Heart right ventricle (tissue), 16 donors: ENCODE results near the gene MXI1. TPM values are rescaled to one million over a fixed set of nuclear protein-coding genes. Genes with fewer than 3 reads are reported as not detected.

Source experiments
- ATAC-seq, 8 donors: fragments of 200-7000 bp; cut with Tn5 transposase; one replicate each; pipeline ENCODE4 v1.9.1; 2020; ENCODE audit warnings: mild to moderate bottlenecking in 8 of 8, moderate library complexity in 8 of 8, moderate number of reproducible peaks in 1 of 8
- DNase-seq, 2 donors: peaks; one replicate each; pipeline ENCODE4 v3.0.0-alpha.2; 2020
- H3K27ac ChIP-seq, 10 donors: fragments of 200-600 bp; sonication (generic) in 2 of 10; one replicate each; pipeline versions ENCODE4 v1.5.0 to v1.8.0; 2020 to 2022; ENCODE audit warnings: mild to moderate bottlenecking in 3 of 10
- H3K27me3 ChIP-seq, 7 donors: fragments of 200-600 bp; one replicate each; pipeline ENCODE4 v1.8.0; 2021 to 2022; ENCODE audit warnings: mild to moderate bottlenecking in 2 of 7
- H3K36me3 ChIP-seq, 9 donors: fragments of 200-600 bp; sonication (generic) in 1 of 9; one replicate each; pipeline versions ENCODE4 v1.5.0 to v1.8.0; 2020 to 2022; ENCODE audit warnings: mild to moderate bottlenecking in 2 of 9
- H3K4me1 ChIP-seq, 9 donors: fragments of 200-600 bp; sonication (generic) in 1 of 9; one replicate each; pipeline versions ENCODE4 v1.5.0 to v1.8.0; 2020 to 2022; ENCODE audit warnings: mild to moderate bottlenecking in 4 of 9
- H3K4me3 ChIP-seq, 10 donors: fragments of 200-600 bp; sonication (generic) in 2 of 10; one replicate each; pipeline versions ENCODE4 v1.5.0 to v1.8.0; 2020 to 2022; ENCODE audit warnings: mild to moderate bottlenecking in 7 of 10, moderate library complexity in 2 of 10
- H3K9me3 ChIP-seq, 11 donors: fragments of 200-600 bp in 10 of 11; sonication (generic) in 2 of 11; one replicate each; pipeline versions ENCODE4 v1.5.0 to v1.8.0; 2013 to 2022; ENCODE audit warnings: mild to moderate bottlenecking in 2 of 11, control low read depth in 1 of 11, moderate library complexity in 1 of 11
- WGBS, 2 donors: extraction: QIAGEN DNeasy Blood & Tissue Kit; methylation state at CpG; one replicate each; pipeline ENCODE4 v1.1.7; 2013; ENCODE audit warnings: inconsistent platforms in 1 of 2; 5-methylcytosine and 5-hydroxymethylcytosine counted together
- intact Hi-C, 10 donors: fragments of 100-400 bp; cut with DNase I; formaldehyde crosslinking; loops; one replicate each; pipeline versions ENCODE4 v1.11.1 to v1.14.2; 2022
- polyA plus RNA-seq, 2 donors: library from polyadenylated mRNA; stranded (reverse); fragments of 200-250 nt; gene quantifications; one replicate each; pipeline ENCODE4 v1.2.3, GENCODE V29; 2013
- total RNA-seq, 10 donors: library from RNA; stranded (reverse); fragmentation: NEBNext Ultra II Directional in 3 of 10; extraction: Animal tissue kit (Norgen Biotek cat#: 25700) in 3 of 10; gene quantifications; one replicate each; pipeline versions ENCODE4 v1.2.1 to v1.2.4, GENCODE V29; 2021 to 2023
- TF ChIP-seq, protein P1 (sequence below), 9 donors: fragments of 200-600 bp; sonication (generic) in 2 of 9; IDR thresholded peaks; one replicate each; pipeline versions ENCODE4 v1.5.0 to v1.8.0; 2021 to 2022; ENCODE audit warnings: antibody characterized with exemption in 9 of 9, mild to moderate bottlenecking in 5 of 9, moderate library complexity in 1 of 9
- donor health status: Arrhythmogenic right ventricular cardiomyopathy.
- donor health status: ischemic (EF 13 %, LVEDD 7.1; RV severe dilation, severe dysfunction).
- donor health status: healthy with polysubstance abuse.
- donor health status: DM: no; HTN: yes; CAD: no.
- donor health status: DM: no; HTN: no; CAD: no.
- donor health status: ischemic (EF 25% LVEDD 6.9; RV normal size, moderate dysfunction).
- donor health status: ischemic (EF 25% LVEDD 5.7; RV mildly dilated, moderate dysfunction).
- donor health status: healthy.
- donor health status: DM: yes; HTN: yes; CAD: no.
- donor health status: Ischemic cardiomyopathy.
- donor health status: ischemic (EF 35%, LVEDD 5.7; RV mildly dilated, moderate dysfunction).
- donor health status: nonischemic (EF 11% LVEDD 7.7; RV severe dilation, severe dysfunction).
- donor health status: DM: yes; HTN: yes; CAD: no.
- donor health status: PGD.
- donor health status: ischemic (EF 29% LVEDD 5.4; RV normal size, mild dysfunction).
- donor health status: nonischemic (EF 23%, LVEDD 6.1; RV moderate dilation, normal function).

Gene MXI1
- total and polyA plus RNA-seq, 12 donors, result 27.3 to 100 (median 61.3) TPM

DNA sequence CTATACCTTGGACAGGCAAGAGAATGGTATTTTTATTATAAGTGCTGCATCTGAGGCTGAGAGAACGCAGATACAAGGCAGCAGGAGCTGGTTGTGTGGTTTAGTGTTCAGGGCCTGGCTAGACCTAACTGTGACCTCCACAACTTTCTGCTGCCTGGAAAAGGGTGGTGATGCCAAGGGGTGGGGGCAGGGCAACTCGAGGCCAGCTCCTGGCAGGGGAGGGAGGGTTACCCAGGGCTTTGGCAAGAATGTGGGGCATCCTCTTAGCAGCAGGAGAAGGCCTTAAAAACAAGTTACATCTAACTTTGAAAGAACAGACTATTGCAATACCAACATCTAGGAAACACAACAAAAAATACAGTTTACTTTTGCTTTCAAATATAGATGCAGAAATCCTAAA is 13.0 kb downstream of the MXI1 start:
- Histone ChIP-seq H3K4me3 (no peak overlapping the region), H3K9me3 (no peaks in the 10 kb centered on the region), H3K27me3 (no peaks in the 10 kb centered on the region), H3K27ac (peak overlapping the region in 9 of 10 donors; percentile 80 to 91 (median 85)), H3K36me3 (no peaks in the 10 kb centered on the region), H3K4me1 (peaks cover 18 to 87% (median 67%) of the 10 kb centered on the region in 9 donors)
- WGBS, 2 donors, result 33 to 45% methylated on average over 2 of the region's 2 CpGs
- intact Hi-C loops, result loop anchor here in 5 of 10 donors (5.0 to 10.0 kb wide), 4 partner anchors 83 to 336 kb away; partner anchors contain the start of gene ADD3 (in 2 of the 5)
- TF ChIP-seq, protein P1, sequence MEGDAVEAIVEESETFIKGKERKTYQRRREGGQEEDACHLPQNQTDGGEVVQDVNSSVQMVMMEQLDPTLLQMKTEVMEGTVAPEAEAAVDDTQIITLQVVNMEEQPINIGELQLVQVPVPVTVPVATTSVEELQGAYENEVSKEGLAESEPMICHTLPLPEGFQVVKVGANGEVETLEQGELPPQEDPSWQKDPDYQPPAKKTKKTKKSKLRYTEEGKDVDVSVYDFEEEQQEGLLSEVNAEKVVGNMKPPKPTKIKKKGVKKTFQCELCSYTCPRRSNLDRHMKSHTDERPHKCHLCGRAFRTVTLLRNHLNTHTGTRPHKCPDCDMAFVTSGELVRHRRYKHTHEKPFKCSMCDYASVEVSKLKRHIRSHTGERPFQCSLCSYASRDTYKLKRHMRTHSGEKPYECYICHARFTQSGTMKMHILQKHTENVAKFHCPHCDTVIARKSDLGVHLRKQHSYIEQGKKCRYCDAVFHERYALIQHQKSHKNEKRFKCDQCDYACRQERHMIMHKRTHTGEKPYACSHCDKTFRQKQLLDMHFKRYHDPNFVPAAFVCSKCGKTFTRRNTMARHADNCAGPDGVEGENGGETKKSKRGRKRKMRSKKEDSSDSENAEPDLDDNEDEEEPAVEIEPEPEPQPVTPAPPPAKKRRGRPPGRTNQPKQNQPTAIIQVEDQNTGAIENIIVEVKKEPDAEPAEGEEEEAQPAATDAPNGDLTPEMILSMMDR (IDR thresholded peaks at IDR 0.05), result no peak
- DNase-seq (peak; percentile 55 to 64), ATAC-seq (peak in 5 of 8 donors; percentile 32 to 63 (median 42))

DNA sequence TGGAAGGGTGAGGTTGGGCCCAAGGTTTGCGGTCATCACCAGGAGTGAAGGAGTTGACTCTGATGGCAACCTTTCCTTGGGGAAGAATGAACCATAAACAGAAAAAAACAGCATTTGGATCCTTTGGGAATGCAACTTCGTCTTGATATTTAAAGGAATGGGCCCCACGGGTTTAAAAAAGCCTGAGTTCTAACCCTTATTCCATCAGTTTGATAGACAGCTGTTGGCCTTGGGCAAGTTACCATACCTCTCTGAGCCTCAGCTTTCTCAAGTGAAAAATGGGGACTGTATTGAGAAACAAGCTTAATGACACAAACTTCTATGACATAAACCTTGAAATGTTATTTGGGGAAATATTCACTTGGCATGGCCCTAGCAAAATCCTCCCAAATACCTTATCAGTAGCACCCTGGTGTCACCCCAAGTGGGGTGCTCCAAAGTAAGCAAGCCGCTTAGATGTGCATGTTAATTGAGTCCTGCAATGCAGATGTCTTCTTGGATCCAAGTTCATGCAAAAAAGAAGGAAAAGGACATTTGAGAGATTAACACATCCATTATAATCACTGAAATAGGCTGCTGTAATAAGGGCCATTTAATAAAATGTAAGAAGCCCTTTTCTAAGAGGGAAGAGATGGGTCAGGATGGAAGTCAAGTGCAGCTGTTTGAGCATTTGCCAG is 13.8 kb downstream of the MXI1 start:
- H3K27ac ChIP-seq, result peak overlapping the region; percentile 71 to 91 (median 84)
- TF ChIP-seq, protein P1 (IDR thresholded peaks at IDR 0.05), result no peak
- ATAC-seq (no peak), DNase-seq (no peak)
- H3K9me3 ChIP-seq, result no peaks in the 10 kb centered on the region
- H3K4me1 ChIP-seq, result peaks cover 14 to 79% (median 61%) of the 10 kb centered on the region in 9 donors
- H3K4me3 ChIP-seq, result peak overlapping the region in 9 of 10 donors; percentile 13 to 51 (median 46)
- WGBS, 2 donors, result 74 to 77% methylated on average over 4 of the region's 4 CpGs
- no peaks in the 10 kb centered on the region for H3K36me3 ChIP-seq
- intact Hi-C loops, result loop anchor here in 5 of 10 donors (1.0 to 10.0 kb wide), 5 partner anchors 84 to 336 kb away; partner anchors contain the start of gene ADD3 (in 2 of the 5)
- no peaks in the 10 kb centered on the region for H3K27me3 ChIP-seq

DNA sequence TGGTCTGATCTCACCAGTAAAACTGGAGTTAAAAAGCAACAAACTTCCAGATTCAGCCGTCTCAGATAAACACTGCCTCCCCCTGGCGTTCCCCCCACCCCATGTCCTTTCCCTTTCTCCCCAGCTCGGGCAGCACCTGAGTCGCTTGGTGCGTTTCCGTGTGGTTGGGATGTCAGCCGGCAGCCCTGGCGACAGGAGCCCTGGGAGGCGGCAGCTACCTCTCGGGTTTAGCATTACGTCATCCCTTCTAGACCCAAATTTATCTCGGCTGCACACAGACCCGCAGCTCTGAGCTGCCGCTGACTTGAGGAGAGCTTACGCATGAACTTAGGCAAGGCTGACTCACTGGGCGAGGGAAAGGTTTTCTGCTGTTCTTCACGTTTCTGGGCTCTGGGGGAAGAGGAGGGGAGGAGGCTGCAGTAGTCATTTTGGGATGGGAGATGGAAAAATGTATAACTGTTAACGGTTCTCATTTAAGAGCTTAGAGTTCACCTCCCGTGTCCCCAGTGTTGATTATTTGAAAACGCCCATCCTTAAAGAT is 14.4 kb downstream of the MXI1 start:
- H3K4me1 ChIP-seq, result peaks cover 13 to 73% (median 57%) of the 10 kb centered on the region in 9 donors
- H3K9me3 ChIP-seq, result no peaks in the 10 kb centered on the region
- intact Hi-C loops, result loop anchor here in 5 of 10 donors (1.0 to 10.0 kb wide), 5 partner anchors 84 to 337 kb away; partner anchors contain the start of gene ADD3 (in 2 of the 5)
- H3K27me3 ChIP-seq, result no peaks in the 10 kb centered on the region
- WGBS, 2 donors, result 1 to 6% methylated on average over 20 of the region's 20 CpGs
- DNase-seq (peak; percentile 68 to 83), ATAC-seq (peak; percentile 39 to 73 (median 66))
- peak overlapping the region in 9 of 10 donors; percentile 13 to 51 (median 46) for H3K4me3 ChIP-seq
- H3K36me3 ChIP-seq, result no peaks in the 10 kb centered on the region
- TF ChIP-seq, protein P1 (IDR thresholded peaks at IDR 0.05), result peak in 6 of 9 donors; percentile 16 to 55 (median 38)
- peak overlapping the region; percentile 71 to 91 (median 84) for H3K27ac ChIP-seq

DNA sequence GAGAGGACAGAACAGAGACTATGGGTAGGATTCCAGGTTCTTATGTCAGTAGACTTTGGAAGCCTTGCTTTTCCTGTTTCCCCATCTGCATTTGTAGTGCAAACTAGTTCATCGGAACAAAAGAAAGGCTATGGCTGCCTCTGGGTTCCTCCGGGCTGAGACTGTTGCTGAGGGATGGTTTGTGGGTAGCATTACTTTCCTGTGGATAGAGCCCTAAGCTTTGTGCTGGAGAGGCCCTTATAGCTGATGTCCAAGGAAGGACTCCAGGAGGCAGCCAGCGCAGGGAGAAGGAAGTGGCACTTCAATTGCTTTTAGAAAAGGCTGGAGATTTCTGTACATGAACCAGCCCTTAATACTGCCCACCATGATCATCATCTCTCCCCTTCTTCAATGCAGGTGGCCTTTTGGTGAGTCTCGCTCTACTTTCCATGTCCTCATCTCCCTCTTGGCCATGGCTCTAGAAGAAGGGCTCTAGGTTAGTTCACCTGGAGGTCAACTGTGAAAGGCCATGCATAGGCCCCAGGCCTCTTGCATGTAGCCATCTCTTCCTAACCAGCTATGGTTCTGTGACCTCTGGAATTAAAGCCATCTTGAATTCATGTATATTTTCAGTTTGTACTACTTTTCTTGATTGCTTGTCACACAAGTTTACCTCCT is 15.4 kb downstream of the MXI1 start:
- ATAC-seq (no peak), DNase-seq (no peak)
- H3K4me1 ChIP-seq, result peaks cover 7 to 67% (median 51%) of the 10 kb centered on the region in 9 donors
- intact Hi-C loops, result loop anchor here in 5 of 10 donors (5.0 to 10.0 kb wide), 4 partner anchors 85 to 338 kb away; partner anchors contain the start of gene ADD3 (in 2 of the 5)
- TF ChIP-seq, protein P1 (IDR thresholded peaks at IDR 0.05), result no peak
- H3K4me3 ChIP-seq, result no peak overlapping the region
- no peaks in the 10 kb centered on the region for H3K27me3 ChIP-seq
- no peaks in the 10 kb centered on the region for H3K36me3 ChIP-seq
- no peaks in the 10 kb centered on the region for H3K9me3 ChIP-seq
- WGBS, 2 donors, result 78% methylated on average over 4 of the region's 4 CpGs
- H3K27ac ChIP-seq, result peak overlapping the region; percentile 71 to 91 (median 84)
